OCI-LY3 (cell line): ENCODE measurements around the gene NR2E1.

Experiments used
- H2AFZ ChIP-seq: fragments of 200-600, 300-600 bp; shearing (Covaris generic); 2 replicates; pipeline ENCODE4 v1.6.0; 2014; ENCODE audit warnings: antibody characterized with exemption, low read depth, low read length
- H3K27ac ChIP-seq: fragments of 200-600, 300-600 bp; sonication (generic); 2 replicates; pipeline ENCODE4 v1.5.1; 2014; ENCODE audit warnings: mild to moderate bottlenecking, low read length, moderate library complexity, mixed read lengths
- H3K27me3 ChIP-seq: fragments of 200-600, 300-600 bp; sonication (generic); 2 replicates; pipeline ENCODE4 v1.6.1; 2014; ENCODE audit warnings: low read depth, low read length, mixed read lengths
- H3K36me3 ChIP-seq: fragments of 200-600, 300-600 bp; sonication (generic); replicated peaks from 2 replicates; pipeline ENCODE3; 2014; ENCODE audit warnings: low read depth, low read length, mixed read lengths
- H3K4me1 ChIP-seq: fragments of 300-600, 200-600 bp; sonication (generic); 2 replicates; pipeline ENCODE4 v1.6.1; 2014; ENCODE audit warnings: low read length, mixed read lengths
- H3K4me2 ChIP-seq: fragments of 200-600, 300-600 bp; sonication (generic); 2 replicates; pipeline ENCODE4 v1.6.1; 2014; ENCODE audit warnings: low read length, mixed read lengths
- H3K4me3 ChIP-seq: fragments of 300-600, 200-600 bp; sonication (generic); 2 replicates; pipeline ENCODE4 v1.5.1; 2014; ENCODE audit warnings: antibody characterized with exemption, mild to moderate bottlenecking, low read length, moderate library complexity
- H3K79me2 ChIP-seq: fragments of 300-600, 200-600 bp; shearing (Covaris generic); 2 replicates; pipeline ENCODE4 v1.6.1; 2014; ENCODE audit warnings: mild to moderate bottlenecking, low read length, mixed read lengths
- H3K9ac ChIP-seq: fragments of 300-600, 200-600 bp; shearing (Covaris generic); 2 replicates; pipeline ENCODE4 v1.6.0; 2014; ENCODE audit warnings: mild to moderate bottlenecking, low read length, moderate library complexity
- H3K9me3 ChIP-seq: fragments of 200-600, 300-600 bp; shearing (Covaris generic); 2 replicates; pipeline ENCODE4 v1.6.1; 2014; ENCODE audit warnings: low read length, mixed read lengths; ENCODE audit not compliant: insufficient read depth
- H4K20me1 ChIP-seq: fragments of 200-600, 300-600 bp; sonication (generic); 2 replicates; pipeline ENCODE4 v1.6.1; 2016; ENCODE audit warnings: low read length, mixed read lengths; ENCODE audit not compliant: insufficient read depth
- EZH2phosphoT487 ChIP-seq: fragments of 200-600 bp; shearing (Covaris generic); IDR thresholded peaks from 2 replicates; pipeline ENCODE4 v1.6.1; 2018; ENCODE audit warnings: antibody characterized with exemption, mixed run types, low read depth
- TF ChIP-seq, protein P1 (sequence below): fragments of 200-600, 300-600 bp; sonication (generic); IDR thresholded peaks from 2 replicates; pipeline ENCODE4 v1.5.1; 2014; ENCODE audit warnings: antibody characterized with exemption, low read length, low read depth

NR2E1 gene

DNA sequence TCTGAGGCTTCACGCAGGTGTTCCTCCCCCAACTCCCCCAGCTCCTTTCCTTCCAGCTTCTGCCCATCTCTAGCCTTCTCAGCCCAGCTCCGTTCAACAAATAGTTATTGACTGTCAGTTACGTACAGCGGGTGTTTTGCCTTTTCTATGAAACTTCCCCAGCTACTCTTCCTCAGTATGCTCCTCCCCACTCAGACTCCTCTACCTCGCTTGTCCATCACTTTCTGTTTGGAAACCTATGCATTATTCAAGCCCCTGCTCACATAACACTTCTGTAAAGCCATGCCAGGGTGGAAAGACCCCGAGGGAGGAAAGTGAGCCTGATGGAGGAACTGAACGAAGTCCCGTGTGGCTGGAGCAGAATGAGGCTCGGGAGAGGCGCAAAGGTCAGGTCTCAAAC is 44.2 kb upstream of the NR2E1 start:
- H3K4me3 ChIP-seq = no peak overlapping the region
- no peaks in the 10 kb centered on the region for H3K79me2 ChIP-seq
- H3K4me1 ChIP-seq = no peaks in the 10 kb centered on the region
- H3K4me2 ChIP-seq = no peak overlapping the region
- H4K20me1 ChIP-seq = no peaks in the 10 kb centered on the region
- H3K9me3 ChIP-seq = no peaks in the 10 kb centered on the region
- no peak overlapping the region for H2AFZ ChIP-seq
- no peak overlapping the region for H3K9ac ChIP-seq
- H3K27me3 ChIP-seq = no peaks in the 10 kb centered on the region
- TF ChIP-seq EZH2phosphoT487 = no peak
- TF ChIP-seq, protein P1, sequence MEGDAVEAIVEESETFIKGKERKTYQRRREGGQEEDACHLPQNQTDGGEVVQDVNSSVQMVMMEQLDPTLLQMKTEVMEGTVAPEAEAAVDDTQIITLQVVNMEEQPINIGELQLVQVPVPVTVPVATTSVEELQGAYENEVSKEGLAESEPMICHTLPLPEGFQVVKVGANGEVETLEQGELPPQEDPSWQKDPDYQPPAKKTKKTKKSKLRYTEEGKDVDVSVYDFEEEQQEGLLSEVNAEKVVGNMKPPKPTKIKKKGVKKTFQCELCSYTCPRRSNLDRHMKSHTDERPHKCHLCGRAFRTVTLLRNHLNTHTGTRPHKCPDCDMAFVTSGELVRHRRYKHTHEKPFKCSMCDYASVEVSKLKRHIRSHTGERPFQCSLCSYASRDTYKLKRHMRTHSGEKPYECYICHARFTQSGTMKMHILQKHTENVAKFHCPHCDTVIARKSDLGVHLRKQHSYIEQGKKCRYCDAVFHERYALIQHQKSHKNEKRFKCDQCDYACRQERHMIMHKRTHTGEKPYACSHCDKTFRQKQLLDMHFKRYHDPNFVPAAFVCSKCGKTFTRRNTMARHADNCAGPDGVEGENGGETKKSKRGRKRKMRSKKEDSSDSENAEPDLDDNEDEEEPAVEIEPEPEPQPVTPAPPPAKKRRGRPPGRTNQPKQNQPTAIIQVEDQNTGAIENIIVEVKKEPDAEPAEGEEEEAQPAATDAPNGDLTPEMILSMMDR = no peak
- no peaks in the 10 kb centered on the region for H3K36me3 ChIP-seq
- no peak overlapping the region for H3K27ac ChIP-seq

DNA sequence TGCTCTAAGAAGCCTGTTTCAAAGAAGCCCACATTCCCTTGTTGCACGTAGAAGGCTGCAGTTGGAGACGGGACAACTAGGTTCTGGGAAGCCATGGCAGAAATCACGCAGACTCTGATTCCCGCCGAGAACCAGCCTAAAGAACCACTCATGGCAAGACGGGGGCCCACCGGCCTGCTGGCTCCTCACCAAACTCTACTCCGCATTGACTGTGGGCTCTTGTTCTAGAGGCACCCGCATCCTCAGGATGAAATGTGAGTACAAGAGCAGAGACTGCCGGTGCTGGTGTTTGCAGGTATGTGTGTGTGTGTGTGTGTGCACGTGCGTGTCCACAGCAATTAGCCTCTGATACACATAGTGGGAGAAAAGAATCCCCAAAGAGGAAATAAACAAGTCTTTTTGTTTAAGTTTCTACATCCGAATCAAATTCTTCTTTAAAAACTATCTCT is 42.3 kb upstream of the NR2E1 start:
- H3K79me2 ChIP-seq = no peaks in the 10 kb centered on the region
- H3K9me3 ChIP-seq = no peaks in the 10 kb centered on the region
- H3K27ac ChIP-seq = no peak overlapping the region
- H2AFZ ChIP-seq = no peak overlapping the region
- H3K4me1 ChIP-seq = no peaks in the 10 kb centered on the region
- H3K4me2 ChIP-seq = no peak overlapping the region
- no peak for TF ChIP-seq EZH2phosphoT487
- TF ChIP-seq, protein P1 = no peak
- H3K9ac ChIP-seq = no peak overlapping the region
- no peaks in the 10 kb centered on the region for H3K36me3 ChIP-seq
- no peaks in the 10 kb centered on the region for H4K20me1 ChIP-seq
- no peaks in the 10 kb centered on the region for H3K27me3 ChIP-seq
- no peak overlapping the region for H3K4me3 ChIP-seq

DNA sequence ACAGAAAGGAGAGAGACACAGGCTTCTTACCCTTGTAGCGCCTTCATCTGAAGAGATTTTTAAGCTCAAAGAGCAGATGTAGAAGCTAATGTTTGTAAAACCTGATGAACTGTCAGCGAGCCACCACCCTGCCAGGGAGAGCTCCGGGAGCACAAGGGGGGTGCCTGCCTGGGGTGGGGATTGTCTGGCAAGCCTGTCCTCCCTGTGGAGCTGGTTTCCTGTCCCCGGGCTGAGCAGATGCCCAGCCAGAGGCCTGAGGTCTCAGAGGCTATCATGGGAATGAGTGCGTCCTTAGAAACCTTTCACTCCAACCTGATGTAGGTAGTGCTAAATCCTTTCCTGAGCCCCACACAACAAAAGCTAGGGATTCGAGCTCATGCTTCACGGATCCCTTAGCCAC is 41.9 kb upstream of the NR2E1 start:
- Histone ChIP-seq H3K4me1 (no peaks in the 10 kb centered on the region), H3K4me3 (no peak overlapping the region), H3K79me2 (no peaks in the 10 kb centered on the region), H2AFZ (no peak overlapping the region), H3K4me2 (no peak overlapping the region), H3K9me3 (no peaks in the 10 kb centered on the region), H3K9ac (no peak overlapping the region), H3K27ac (no peak overlapping the region), H4K20me1 (no peaks in the 10 kb centered on the region), H3K36me3 (no peaks in the 10 kb centered on the region), H3K27me3 (no peaks in the 10 kb centered on the region)
- no peak for TF ChIP-seq EZH2phosphoT487
- TF ChIP-seq, protein P1 = no peak

DNA sequence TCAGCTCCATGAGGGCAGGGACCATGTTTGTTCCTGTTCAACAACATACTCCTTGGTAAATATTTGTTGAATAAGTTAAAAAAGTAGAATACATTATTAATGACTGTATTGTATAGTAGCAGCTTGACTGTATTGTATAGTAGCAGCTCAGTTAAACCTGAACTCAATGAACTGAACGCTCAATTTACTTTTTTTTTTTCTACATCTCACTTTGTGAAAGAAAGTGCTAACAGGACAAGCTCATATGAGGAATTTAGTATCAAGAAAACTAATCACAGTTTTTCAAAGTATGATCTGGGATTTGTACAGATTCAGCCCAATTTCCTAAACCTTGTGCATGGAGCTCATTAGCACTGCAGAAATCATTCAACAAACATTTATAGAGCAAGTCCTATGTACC is 38.8 kb upstream of the NR2E1 start:
- Histone ChIP-seq H3K9ac (no peak overlapping the region), H2AFZ (no peak overlapping the region), H3K4me1 (no peaks in the 10 kb centered on the region), H3K36me3 (no peaks in the 10 kb centered on the region), H3K27me3 (no peaks in the 10 kb centered on the region), H3K27ac (no peak overlapping the region), H3K4me3 (no peak overlapping the region), H3K9me3 (no peaks in the 10 kb centered on the region), H3K4me2 (no peak overlapping the region), H4K20me1 (no peaks in the 10 kb centered on the region), H3K79me2 (no peaks in the 10 kb centered on the region)
- no peak for TF ChIP-seq EZH2phosphoT487
- TF ChIP-seq, protein P1 = no peak
